HG03095 (cell line): ENCODE data around the gene MDGA2.
A peak's percentile ranks its signal among the peaks of the same experiment; 100 is the strongest.
"Not testable (repeated sequence)": the region's sequence is repeated elsewhere in the genome, so short reads cannot be mapped to it uniquely, and the experiment has no call there.

ENCODE experiments used
- ATAC-seq: cut with Tn5 transposase; IDR thresholded peaks from one replicate; pipeline ENCODE4 v1.9.1; 2021; ENCODE audit warnings: moderate library complexity; ENCODE audit not compliant: unreplicated experiment

MDGA2 gene

DNA sequence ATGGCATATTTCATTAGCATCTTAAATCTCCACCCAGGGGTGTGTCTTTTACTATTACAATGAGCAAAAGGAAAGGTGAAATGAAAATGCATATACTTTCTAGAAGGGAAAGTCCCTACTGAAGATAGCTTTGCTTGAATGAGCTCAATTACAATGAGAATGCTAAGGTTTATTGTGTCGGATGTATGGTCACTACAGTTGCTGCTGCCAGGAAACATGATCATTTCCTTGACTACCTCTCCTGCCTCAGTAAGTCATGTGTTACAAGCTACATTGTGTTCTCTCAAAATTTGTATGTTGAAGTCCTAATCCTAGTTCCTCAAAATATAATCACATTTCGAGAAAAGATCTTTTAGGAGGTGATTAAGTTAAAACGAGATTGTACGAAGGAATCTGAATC is 322.2 kb downstream of the MDGA2 start:
- ATAC-seq = no peak

DNA sequence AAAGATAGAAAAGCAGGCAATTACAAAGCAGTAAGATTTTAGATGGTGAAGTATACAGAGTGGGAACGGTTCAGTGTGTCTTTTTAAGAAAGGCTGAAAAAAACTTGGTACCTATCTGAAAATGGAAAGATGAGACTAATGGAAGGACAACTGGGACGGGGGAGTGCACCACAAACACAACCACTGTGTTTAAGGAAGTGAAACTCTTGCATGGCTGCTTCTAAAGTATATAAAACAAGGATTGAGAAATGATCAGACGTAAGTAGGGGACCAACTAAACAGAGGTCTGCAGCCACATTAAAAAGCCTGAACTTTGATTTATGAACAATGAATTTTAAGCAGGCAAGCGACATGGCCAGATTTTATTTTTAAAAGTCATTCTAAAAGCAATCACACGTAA is 328.6 kb downstream of the MDGA2 start:
- ATAC-seq = no peak

DNA sequence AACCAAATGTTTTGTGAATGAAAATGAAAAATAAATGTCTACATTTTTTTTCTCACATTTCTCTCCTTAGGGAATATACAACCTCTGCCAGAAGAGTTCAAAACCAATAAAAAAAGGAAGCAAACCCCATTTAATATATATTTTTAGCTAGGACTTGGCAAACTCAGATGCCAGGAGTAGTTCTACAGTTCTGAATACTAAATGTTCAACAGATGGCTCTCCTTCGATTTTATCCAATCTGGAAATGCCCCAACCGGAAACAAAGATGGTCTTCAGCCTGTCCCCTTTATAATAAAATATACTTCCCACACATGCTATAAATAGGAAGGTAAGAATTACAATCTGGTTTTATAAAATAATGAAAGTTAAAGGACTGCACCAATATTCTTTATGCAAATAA is 330.4 kb downstream of the MDGA2 start:
- ATAC-seq = no peak

DNA sequence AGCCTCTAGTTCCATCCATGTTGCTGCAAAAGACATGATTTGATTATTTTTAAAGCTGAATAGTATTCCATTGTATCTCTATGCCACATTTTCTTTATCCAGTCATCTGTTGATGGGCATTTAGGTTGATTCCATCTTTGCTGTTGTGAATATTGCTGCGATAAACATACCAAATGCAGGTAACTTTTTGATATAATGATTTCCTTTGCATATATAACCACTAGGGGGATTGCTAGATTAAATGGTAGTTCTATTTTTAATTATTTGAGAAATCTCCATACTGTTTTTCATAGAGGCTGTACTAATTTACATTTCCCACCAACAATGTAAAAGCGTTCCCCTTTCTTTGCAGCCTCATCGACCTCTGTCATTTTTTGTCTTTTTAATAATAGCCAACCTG is 342.5 kb downstream of the MDGA2 start:
- ATAC-seq = no peak

DNA sequence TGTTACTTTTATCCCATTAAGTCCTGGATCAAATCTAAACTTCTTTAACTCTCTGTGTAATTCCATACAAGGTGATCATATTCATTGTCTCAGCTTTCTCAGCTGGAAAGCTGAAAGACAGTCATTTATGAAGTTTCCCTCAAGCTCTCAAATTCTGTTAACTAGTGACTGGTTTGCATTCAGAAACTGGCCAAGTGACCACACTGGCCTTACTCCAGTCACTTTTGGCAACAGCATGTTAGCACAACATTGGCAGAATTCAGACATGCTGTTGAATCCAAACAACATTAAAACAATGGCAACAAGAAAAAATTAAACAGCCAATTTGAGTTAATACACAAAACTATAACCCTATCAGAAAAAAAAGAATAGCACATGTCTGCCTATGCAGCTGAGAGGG is 343.3 kb downstream of the MDGA2 start:
- ATAC-seq = no peak

DNA sequence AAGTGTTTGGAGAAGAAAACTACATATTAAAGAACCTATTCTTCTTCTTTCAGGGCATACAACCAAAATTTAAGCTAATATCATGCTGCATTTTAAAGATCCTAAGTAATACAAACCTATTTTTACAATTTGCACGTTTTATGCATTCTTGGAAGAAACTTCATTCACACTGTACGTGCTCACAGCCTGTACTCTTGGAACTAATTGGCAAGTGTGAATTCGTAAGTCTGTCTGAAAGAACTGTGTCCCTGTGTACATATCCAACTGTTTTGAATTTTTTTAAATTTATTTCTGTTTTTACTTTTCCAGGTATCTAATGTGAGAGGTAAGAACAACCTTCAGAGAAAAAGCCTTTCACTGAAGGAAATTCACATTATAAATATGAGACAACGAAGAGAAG is 347.0 kb downstream of the MDGA2 start:
- no peak for ATAC-seq

DNA sequence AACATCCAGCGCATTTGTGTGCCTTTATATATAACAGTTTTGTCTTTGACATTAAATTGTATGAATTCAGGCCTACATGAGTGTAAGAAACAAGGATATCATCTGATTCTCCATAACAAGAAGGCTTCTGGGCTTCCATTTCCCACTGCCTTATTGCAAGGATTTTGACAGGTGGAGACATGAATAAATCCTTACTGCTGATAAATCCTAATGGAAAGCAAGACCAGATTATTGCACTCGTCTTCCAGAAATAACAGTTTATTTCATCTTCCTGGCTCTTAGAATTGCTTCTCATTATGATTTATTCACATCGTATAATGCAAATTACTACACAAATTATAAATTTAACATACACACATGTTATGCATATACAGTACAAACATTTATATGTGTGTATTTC is 348.1 kb downstream of the MDGA2 start:
- no peak for ATAC-seq

DNA sequence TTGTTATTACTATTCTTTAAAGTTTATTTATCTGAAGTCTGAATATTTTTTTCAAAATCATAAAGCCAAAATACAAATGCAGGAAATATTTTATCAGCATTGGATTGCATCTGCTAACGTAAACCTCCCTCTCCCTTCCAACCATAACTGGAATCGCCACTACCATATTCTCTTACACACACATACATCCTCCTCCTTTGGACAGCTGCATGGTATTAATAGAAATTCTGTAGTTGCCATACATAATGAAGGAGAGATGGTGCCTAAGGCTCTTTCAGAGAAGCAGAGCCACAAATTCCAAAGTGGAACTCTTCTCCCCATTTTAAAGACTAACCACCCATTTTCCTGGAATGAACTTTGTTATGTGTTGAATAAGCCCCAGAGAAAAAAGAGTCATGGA is 352.7 kb downstream of the MDGA2 start:
- ATAC-seq = no peak

DNA sequence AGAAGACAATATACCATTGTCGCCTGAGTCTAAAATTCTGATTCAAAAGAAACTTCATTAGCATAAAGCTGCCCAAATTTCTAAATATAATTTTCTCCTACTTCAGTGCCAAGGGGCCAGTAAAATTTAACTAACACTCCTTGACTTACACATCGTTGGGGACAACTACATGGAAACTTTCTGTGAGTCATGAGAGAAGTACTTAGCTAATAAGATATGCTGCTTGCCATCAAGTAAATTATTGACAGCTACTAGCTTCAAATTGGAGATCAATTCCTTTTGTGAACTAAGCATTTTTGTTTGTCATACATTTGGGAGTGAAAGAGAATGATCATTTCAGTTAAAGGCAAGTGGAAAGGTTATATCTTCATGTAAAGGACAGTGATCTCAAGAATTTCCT is 373.3 kb downstream of the MDGA2 start:
- no peak for ATAC-seq

DNA sequence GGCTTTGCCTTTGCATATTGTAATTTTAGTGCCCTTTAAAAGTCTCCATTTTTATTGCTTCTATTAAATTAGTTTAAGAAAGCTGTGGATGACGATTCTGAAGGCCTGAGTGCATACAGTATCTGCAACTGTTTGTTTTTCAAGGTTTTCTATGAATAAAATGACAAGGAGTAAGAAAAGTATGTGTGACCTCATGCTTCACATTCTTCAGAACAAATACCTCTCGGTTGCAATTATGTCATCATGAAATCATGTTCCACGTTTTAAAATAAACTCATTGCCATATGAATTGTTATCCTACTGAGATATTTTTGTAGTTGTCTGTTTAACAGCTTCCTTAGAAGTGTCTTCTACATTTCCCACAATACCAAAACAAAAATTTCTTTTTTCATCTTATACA is 374.6 kb downstream of the MDGA2 start:
- ATAC-seq = no peak

DNA sequence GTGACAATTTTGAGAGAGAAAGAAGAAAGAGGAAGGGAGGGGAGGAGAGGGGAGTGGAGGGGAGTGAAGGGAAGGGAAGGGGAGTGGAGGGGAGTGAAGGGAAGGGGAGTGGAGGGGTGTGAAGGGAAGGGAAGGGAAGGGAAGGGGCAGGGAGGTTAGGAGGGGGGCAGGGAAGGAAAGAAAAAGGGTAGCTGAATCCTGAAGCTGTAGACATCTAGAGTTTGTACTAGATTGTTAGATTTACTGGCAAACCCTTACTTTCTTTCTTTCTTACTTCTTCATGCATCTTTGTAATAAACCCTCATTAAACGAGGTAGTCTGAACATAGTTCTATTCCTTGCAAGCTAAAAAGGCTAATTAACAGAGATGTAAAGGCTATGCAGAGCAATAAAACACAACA is 378.0 kb downstream of the MDGA2 start:
- no peak for ATAC-seq

DNA sequence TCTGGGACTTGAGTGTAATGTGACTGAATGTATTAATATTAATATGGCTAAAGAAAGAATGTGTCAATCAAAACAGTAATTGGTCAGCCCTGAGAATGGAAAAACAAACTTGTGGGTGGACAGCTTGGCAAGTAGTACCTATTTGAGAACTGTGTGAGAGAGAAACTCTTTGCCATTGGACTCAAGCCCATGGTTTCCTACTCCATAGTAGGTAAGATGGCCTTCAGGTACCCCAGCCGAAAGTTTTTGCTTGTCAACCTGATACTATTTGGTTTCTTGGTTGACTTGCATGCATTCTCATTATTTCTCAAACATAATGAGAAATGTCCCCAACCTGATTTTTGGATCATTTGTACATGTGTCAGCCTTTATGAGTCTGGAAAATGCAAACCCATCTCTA is 391.1 kb downstream of the MDGA2 start:
- ATAC-seq = no peak

DNA sequence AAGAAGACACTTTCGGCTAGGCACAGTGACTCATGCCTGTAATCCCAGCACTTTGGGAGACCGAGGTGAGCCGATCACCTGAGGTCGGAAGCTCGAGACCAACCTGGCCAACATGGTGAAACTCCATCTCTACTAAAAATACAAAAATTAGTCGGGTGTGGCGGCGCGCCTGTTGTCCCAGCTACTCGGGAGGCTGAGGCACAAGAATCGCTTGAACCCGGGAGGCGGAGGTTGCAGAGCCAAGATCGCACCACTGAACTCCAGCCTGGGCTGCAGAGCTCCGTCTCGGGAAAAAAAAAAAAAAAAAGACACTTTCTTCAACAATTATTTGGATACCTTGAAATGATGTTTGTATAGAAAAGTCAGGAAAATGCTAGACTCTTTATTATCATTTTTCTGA is 393.6 kb downstream of the MDGA2 start:
- not testable (repeated sequence) for ATAC-seq

DNA sequence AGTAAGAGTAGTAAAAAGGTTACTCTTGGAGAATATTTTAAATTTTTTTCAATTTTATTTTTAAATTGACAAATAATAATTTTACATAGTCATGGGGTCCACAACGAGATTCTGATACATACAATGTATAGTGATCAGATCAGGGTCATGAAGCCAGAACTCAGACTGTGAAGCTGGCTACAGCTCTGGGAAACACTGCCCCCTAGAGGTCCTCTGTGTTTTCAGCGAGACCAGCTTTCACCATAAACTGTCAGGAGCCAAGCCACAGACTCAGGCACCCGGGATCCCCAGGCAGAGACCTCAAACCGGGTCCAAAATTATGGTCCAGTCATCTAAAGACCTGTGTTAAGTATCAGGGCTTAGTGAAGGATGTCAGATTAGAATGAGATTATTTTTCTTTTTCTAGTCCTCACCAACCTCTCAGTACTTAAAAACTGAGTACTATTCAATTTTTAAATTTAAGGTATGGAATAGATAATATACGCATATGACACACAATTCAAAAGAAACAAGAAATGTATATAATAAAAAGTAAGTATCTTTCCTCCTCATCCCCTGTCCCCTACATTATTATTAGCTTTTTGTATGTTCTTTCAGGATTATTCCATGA is 397.1 kb downstream of the MDGA2 start:
- ATAC-seq = peak; percentile 68

DNA sequence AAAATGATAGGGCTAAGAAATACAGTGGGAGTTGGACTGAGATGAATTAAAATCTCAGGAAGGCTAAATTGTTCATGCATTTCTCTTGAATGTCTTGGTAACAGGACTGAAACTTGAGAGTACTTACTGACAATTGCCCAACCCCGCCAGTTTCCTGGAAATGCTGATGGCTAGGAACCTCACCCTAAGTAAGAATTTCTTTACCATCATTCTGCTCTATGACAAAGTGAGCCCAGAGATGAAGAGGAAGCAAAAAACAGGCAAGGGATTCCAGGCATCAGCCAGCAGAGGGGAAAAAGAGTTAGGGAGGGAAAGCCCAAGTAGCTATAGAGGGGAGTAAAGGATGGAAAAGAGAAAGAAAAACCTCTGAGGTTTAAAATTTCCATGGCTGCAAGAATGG is 397.7 kb downstream of the MDGA2 start:
- no peak for ATAC-seq

DNA sequence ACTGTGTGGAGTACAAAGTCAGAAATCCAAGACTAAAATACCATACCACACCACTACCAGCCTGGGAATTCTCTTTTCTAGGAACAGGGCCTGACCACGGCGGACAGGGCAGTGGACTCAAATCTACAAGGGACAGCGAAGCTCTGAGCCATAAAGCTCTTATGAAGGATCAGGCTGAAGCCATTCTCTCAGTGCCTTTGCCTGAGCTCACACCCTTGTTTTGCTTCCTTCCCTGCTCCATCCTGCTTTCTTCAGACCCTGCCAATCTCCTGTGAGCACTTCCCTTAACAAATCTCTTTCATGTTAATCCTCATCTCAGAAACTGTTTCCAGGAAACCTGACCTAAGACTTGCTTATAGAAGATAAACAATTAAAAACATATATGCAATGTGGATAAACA is 398.5 kb downstream of the MDGA2 start:
- no peak for ATAC-seq

DNA sequence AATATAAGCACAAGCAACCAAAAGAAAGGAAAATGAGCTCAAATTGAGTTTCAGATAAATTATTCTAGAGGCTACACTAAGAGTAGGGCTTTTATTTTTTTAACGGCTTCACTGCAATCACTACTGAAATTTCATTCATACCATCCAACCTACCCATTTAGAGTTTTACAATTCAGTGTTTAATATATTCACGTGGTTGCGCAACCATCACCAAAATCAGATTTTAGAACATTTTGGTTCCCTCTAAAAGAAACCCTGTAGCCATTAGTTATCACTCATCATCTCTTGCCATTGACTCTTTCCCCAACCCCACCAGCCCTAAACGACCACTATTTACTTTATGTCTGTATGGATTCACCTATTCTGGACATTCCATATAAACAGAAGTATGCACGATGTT is 401.5 kb downstream of the MDGA2 start:
- ATAC-seq = no peak

DNA sequence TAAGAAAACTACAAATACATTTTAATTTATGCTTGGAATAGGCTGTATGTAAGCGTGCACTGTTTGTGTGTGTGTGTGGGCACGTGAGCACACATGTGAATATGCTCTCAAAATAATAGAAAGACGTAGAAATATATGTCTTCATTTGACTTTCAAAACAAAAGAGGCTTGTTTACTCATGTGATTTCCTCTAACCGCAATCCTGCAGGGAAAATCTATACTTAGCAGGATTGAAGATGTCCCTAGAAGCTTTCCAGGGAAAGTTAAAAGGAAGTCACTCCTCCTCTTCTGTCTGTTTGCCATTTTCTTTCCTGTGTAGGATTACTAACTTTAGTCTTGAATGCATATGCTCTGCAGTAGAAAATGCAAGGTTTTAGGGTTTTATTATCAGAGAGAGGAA is 404.7 kb downstream of the MDGA2 start:
- ATAC-seq = no peak

DNA sequence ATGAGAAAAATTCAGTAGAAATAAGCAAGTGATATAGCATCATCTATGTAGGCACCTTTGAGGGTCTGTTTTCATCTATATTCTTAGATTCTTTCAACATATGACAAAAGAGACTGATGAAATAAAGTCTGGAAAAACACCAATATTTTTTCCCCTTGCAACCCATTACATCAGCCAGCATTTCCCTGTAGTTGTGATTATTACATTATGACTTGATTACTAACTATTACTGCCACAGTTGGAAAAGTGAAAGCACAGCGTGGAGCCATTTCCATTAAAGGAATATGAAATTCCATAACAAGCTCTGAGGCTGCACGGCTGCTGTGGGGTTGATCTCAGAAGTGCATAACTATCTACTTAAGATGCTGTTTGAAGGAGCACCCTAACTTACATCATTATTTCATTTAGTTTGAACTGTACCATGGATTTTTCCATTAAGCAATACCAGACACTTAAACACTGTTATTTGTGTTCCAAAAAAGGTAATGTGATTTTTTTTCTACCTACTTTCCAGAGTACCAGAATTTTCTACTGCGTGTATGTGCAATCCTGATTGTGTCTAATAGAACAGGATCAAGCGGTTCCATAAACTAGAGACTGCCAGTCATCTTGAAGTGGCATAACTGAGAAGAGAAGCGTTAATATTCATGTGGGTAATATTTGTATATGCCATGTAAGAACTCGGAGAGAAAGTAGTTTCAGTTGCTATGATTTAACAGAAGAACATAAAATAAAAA is 405.5 kb downstream of the MDGA2 start:
- ATAC-seq = no peak

DNA sequence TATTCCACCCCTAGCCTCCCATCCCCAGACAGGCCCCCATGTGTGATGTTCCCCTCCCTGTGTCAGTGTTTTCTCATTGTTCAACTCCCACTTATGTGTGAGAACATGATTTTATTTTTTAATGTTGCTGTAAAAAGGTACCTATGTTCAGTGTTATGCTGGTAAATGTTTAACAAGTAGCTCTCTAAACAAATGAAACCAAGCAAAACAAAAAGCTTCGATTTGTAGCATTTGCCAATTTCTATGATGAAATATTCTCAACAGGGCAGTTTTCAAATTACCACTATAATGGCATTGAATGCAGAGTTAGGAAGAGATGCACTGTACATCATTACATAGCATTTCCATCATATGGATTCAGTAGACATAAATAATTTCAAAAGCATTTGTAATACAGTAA is 410.6 kb downstream of the MDGA2 start:
- ATAC-seq = no peak

DNA sequence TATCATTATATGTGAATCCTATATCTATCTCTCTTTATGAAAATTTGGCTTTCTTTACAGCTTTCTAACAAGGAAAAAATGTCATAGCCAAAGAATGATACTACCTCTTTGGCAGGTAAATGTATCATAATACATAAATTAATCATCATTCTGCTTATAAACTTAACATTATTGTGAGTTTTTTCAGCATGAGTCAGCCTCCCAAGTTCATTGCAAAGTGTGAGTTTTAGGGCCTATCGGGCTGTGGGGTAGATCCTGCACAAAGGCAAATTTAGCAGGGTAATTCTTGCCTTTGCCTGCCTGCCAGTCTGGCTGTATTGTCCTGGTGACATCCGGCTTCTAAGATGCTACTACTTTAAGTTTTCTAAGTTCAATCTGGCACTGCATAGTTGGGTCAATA is 412.6 kb downstream of the MDGA2 start:
- ATAC-seq = no peak

DNA sequence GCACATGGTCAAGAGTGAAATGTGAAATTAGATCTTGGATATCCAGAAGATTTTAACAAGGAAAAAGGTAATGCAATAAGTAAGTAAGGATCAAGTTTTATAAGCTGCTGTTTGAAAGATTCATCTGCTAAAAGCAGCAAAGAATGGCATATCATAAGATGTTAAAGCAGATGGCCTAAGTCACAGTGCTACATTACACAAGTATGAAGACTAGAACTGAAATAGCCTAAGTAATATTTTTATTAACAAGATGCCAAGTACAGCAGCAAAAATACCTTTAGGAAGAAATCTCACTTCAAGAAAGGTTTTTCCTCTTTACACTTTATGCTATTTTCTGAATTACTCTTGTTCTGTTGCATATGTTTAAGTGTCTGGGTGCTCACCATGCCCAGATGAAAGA is 414.1 kb downstream of the MDGA2 start:
- no peak for ATAC-seq

DNA sequence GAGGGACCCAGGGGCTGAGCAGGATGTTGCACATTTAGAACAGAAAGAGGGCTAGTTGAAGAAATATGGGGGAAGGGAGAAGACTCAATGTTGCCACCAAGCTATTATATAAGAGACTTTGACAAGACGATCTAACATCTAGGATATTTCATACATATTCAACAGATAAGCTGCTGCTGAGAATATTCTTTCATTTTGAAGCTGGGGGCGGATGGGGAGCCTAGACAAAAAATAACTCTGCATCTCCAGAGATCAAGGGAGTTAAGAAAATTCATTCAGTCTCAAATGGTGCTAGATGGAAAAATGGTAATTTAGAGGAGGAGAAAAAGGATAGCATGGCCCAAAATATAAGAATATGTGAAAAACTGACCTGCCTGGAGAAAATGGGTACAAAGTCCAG is 415.6 kb downstream of the MDGA2 start:
- no peak for ATAC-seq
